Mesothelial cell of epicardium (in vitro differentiated cells): ENCODE data around the gene DNAAF9. TPM values are rescaled to one million over a fixed set of nuclear protein-coding genes. Genes with fewer than 3 reads are reported as not detected.

Source experiments
- DNase-seq, 2 experiments: peaks; one replicate each; pipeline ENCODE4 v3.0.0; 2021; ENCODE audit warnings: low spot score in 2 of 2; ENCODE audit not compliant: unreplicated experiment in 2 of 2
- H3K27ac Mint-ChIP-seq: 2 replicates; pipeline ENCODE4 v1.8.0; 2021; ENCODE audit warnings: mixed read lengths
- H3K27me3 Mint-ChIP-seq: 2 replicates; pipeline ENCODE4 v1.8.0; 2021; ENCODE audit warnings: low read depth, mixed read lengths
- H3K36me3 Mint-ChIP-seq: 2 replicates; pipeline ENCODE4 v1.8.0; 2021; ENCODE audit warnings: mixed read lengths
- H3K4me1 Mint-ChIP-seq: 2 replicates; pipeline ENCODE4 v1.8.0; 2021; ENCODE audit warnings: mixed read lengths
- H3K4me3 Mint-ChIP-seq: 2 replicates; pipeline ENCODE4 v1.8.0; 2021; ENCODE audit warnings: mild to moderate bottlenecking, moderate library complexity, mixed read lengths
- H3K9me3 Mint-ChIP-seq: 2 replicates; pipeline ENCODE4 v1.8.0; 2021; ENCODE audit warnings: mixed read lengths
- CTCF ChIP-seq: fragments of 200-600 bp; sonication (generic); IDR thresholded peaks from one replicate; pipeline ENCODE4 v1.5.0; 2021; ENCODE audit warnings: antibody characterized with exemption; ENCODE audit not compliant: unreplicated experiment
- total RNA-seq: library from RNA; stranded (reverse); gene quantifications from 3 replicates; pipeline ENCODE4 v1.2.1, GENCODE V29; 2021

Gene DNAAF9
- total RNA-seq, 1 donor from 2014 or later: 20.3 TPM

- peaks cover 11% of the 10 kb centered on the region for H3K9me3 Mint-ChIP-seq
- H3K27me3 Mint-ChIP-seq: no peaks in the 10 kb centered on the region
- H3K36me3 Mint-ChIP-seq: peaks cover 8% of the 10 kb centered on the region
- DNase-seq: no peak
- no peak for TF ChIP-seq CTCF
- H3K27ac Mint-ChIP-seq: no peak overlapping the region
- H3K4me3 Mint-ChIP-seq: no peak overlapping the region
- H3K4me1 Mint-ChIP-seq: no peaks in the 10 kb centered on the region
These were observed 8.7 kb downstream of the DNAAF9 start for GRCh38 chr20:3398681-3399252.

- Mint-ChIP-seq H3K36me3 (peaks cover 10% of the 10 kb centered on the region), H3K27me3 (no peaks in the 10 kb centered on the region), H3K27ac (no peak overlapping the region), H3K9me3 (peaks cover 15% of the 10 kb centered on the region), H3K4me3 (no peak overlapping the region), H3K4me1 (no peaks in the 10 kb centered on the region)
- TF ChIP-seq CTCF: no peak
- DNase-seq: no peak
These were observed 11.0 kb downstream of the DNAAF9 start for GRCh38 chr20:3396492-3396891.

- H3K4me3 Mint-ChIP-seq: no peak overlapping the region
- H3K27me3 Mint-ChIP-seq: no peaks in the 10 kb centered on the region
- H3K27ac Mint-ChIP-seq: no peak overlapping the region
- peaks cover 22% of the 10 kb centered on the region for H3K9me3 Mint-ChIP-seq
- H3K4me1 Mint-ChIP-seq: no peaks in the 10 kb centered on the region
- no peak for TF ChIP-seq CTCF
- no peak for DNase-seq
- peaks cover 13% of the 10 kb centered on the region for H3K36me3 Mint-ChIP-seq
These were observed 14.7 kb downstream of the DNAAF9 start for GRCh38 chr20:3392756-3393155.

GRCh38 chr20:3390759-3391425 is 16.6 kb downstream of the DNAAF9 start:
- TF ChIP-seq CTCF: no peak
- no peak for DNase-seq
- Mint-ChIP-seq H3K36me3 (peaks cover 13% of the 10 kb centered on the region), H3K4me3 (no peak overlapping the region), H3K27ac (no peak overlapping the region), H3K9me3 (peaks cover 25% of the 10 kb centered on the region), H3K27me3 (no peaks in the 10 kb centered on the region), H3K4me1 (no peaks in the 10 kb centered on the region)

GRCh38 chr20:3383878-3384495 is 23.5 kb downstream of the DNAAF9 start:
- H3K27me3 Mint-ChIP-seq: no peaks in the 10 kb centered on the region
- peaks cover 14% of the 10 kb centered on the region for H3K36me3 Mint-ChIP-seq
- H3K4me3 Mint-ChIP-seq: no peak overlapping the region
- H3K4me1 Mint-ChIP-seq: no peaks in the 10 kb centered on the region
- TF ChIP-seq CTCF: no peak
- no peak overlapping the region for H3K27ac Mint-ChIP-seq
- H3K9me3 Mint-ChIP-seq: peaks cover 22% of the 10 kb centered on the region
- no peak for DNase-seq
